ENCODE measurements around the gene ELMOD3.
"Not testable (repeated sequence)": the region's sequence is repeated elsewhere in the genome, so short reads cannot be mapped to it uniquely, and the experiment has no call there.

ELMOD3 gene

DNA sequence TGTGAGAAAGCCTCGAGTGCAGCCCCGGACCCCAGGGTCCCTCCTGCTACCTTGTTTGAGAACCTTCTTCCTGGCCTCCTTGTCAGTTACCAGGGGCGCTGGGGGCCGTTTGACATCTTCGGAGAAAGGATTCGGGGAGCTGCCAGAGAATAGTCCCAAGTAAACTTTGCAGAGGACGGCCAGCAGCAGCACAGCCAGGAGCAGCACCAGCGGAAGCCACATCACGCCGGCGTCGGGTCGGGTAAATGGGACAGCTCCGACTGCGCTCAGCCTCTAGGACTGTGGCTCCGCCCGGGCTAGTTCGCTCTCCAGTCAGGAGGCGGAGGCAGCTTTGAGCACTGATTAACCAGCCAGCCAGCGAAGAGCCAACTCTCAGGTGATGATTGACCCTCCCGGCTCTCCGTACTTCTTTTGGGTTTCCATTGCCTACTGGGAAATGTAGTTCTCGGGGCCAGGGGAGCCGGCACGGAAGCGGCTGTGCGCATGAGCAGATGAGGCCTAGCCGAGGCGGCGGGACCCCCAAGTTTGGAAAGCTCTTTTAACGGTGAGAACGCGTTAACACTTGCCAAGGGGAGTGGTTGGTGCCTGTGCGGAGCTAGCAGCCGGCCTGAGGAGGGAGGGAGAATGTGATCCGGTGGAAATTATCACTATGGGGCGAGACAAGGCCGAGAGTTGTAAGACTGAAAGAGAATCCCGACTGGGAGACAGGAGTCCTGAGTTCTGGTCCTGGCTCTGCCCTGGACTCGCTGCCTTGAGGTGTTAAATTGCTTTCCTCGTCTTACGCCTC lies at the start of gene ELMOD3, which contains the start of gene RETSAT:
Gene ELMOD3, plus strand, starts transcription at position 484 of the 787 bp plus-strand sequence. CDS start 2,430 bp downstream, outside the sequence.
Gene RETSAT, minus strand, starts transcription at position 243 of the 787 bp plus-strand sequence. Its CDS starts 21 bp downstream, at position 222.
- peak; percentile 70 to 98 (median 94) for DNase-seq

- DNase-seq, result no peak
These were observed 47.1 kb upstream of the ELMOD3 start for GRCh38 chr2:85307527-85307897.

DNA sequence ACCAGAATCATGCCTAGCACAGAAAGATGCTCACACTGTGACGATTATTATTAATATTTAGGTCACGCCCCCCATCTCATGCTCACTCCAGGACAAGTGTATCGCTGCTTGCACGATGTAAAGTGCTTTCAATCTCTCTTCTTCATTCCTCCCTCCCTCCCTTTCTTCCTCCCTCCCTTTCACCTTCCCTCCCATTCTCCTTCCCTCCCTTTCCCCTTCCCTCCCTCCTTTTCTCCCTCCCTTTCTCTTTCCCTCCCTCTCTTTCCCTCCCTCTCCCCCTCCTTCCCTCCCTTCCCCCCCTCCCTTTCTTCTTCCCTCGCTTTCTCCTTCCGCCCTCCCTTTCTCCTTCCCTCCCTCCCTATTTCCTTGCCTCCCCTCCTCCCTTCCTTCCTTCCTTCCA lies 46.4 kb upstream of the ELMOD3 start:
- no peak for DNase-seq

DNA sequence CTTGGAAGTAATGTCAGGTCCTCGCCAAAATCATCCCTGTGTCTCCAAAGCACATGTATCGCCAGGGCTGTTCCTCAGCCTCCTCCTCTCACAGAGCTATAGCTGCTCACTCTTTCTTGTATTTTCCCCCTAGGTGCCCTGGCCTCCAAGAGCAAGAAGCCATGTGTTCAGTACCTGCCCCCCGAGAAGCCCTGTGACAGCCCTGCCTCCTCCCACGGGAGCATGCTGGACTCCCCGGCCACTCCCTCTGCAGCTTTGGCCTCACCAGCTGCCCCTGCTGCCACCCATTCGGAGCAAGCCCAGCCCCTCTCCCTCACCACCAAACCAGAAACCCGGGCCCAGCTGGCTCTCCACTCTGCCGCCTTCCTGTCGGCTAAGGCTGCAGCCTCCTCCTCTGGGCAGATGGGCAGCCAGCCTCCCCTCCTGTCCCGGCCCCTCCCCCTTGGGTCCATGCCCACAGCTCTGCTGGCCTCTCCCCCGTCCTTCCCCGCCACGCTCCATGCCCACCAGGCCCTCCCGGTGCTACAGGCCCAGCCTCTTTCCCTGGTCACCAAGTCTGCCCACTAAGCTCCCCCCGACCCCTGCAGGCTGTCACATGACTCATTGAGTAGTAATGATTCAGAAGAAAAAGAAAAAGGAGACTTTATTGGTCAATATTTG lies 45.5 kb upstream of the ELMOD3 start:
- peak in 12 of 14 donors; percentile 11 to 78 (median 47) for DNase-seq

GRCh38 chr2:85309699-85310321 lies 44.8 kb upstream of the ELMOD3 start:
- peak in 5 of 14 donors; percentile 7 to 47 (median 36) for DNase-seq

GRCh38 chr2:85310330-85310729 lies 44.2 kb upstream of the ELMOD3 start:
- no peak for DNase-seq

DNA sequence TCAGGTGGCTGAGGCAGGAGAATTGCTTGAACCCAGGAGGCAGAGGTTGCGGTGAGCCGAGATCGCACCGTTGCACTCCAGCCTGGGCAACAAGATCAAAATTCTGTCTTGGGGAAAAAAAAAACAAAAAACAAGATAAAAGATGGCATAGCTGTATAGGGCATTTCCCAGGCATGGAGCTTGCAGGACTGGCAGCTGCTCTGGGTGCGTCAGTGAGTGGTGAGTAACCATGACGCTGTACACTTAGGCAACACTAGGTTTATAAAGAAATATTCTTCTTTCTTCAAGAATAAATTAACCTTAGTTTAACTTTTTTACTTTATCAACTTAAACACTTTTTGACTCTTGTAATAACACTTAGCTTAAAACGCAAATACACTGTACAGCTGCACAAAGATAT lies 42.2 kb upstream of the ELMOD3 start:
- no peak for DNase-seq

GRCh38 chr2:85314884-85315242 lies 39.7 kb upstream of the ELMOD3 start:
- DNase-seq, result no peak

- DNase-seq, result not testable (repeated sequence)
These were observed 38.6 kb upstream of the ELMOD3 start for GRCh38 chr2:85315921-85316320.

GRCh38 chr2:85318222-85319074 lies 36.1 kb upstream of the ELMOD3 start:
- no peak for DNase-seq

GRCh38 chr2:85319796-85320195 lies 34.8 kb upstream of the ELMOD3 start:
- DNase-seq, result peak in 1 of 14 donors; percentile 19

- no peak for DNase-seq
These were observed 31.1 kb upstream of the ELMOD3 start for GRCh38 chr2:85323351-85323987.

GRCh38 chr2:85323988-85324367 lies 30.6 kb upstream of the ELMOD3 start:
- DNase-seq, result not testable (repeated sequence)

DNA sequence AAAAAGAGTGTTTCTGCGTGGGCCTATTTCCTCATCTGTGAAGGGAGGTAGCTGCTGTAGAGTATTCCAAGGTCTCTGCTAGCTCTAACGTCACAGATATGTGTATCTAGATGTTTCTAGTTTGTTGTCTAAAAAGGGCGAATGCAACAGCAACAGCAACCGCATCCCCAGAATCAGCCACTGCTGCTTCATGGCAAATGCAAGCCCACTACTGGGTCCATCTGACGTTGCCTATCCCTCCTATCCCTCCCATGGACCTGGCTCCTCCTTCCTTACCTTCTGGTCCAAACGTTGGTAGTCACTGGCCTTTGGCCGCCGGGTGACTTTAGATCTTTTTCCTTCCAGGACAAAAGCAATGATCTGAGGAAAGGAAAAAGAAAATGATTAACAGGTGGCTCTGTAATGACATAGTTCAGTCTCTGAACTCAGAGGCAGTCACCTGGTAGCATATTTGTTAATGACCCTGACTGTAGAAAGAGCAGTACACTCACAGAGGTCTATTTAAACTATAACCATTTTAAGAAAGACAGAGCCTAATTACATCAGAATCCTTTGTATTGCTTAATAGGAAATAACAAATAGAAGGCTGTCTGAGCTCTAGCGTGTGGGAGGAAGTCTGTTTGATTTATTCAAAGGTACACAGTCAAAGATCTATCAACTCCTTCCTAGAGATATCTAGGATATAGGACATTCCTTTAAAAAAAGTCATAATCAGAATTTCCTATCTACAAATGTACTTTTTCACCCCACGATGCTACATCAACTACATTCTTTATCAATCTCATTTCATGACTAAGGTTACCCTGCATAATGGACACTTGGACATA lies 29.7 kb upstream of the ELMOD3 start:
- DNase-seq, result no peak

- no peak for DNase-seq
These were observed 29.1 kb upstream of the ELMOD3 start for GRCh38 chr2:85325466-85325811.

GRCh38 chr2:85326406-85327159 lies 28.0 kb upstream of the ELMOD3 start:
- DNase-seq, result peak in 5 of 14 donors; percentile 12 to 46 (median 33)

GRCh38 chr2:85327160-85327821 lies 27.3 kb upstream of the ELMOD3 start:
- peak in 6 of 14 donors; percentile 51 to 76 (median 54) for DNase-seq

GRCh38 chr2:85327822-85328617 lies 26.5 kb upstream of the ELMOD3 start, which contains the start of gene TGOLN2:
TGOLN2 (minus strand) TSS chr2:85327989; CDS start chr2:85327962, 27 bp downstream.
- DNase-seq, result peak in 13 of 14 donors; percentile 75 to 99 (median 91)

Data from C1 segment of cervical spinal cord (tissue), 14 donors.